HG02623 (cell line): ENCODE data around the gene SERP1.
"Not testable (repeated sequence)": the region's sequence is repeated elsewhere in the genome, so short reads cannot be mapped to it uniquely, and the experiment has no call there.

Experiments used
- ATAC-seq: cut with Tn5 transposase; IDR thresholded peaks from one replicate; pipeline ENCODE4 v1.9.1; 2021; ENCODE audit warnings: moderate library complexity; ENCODE audit not compliant: unreplicated experiment

Gene SERP1

GRCh38 chr3:150540297-150540696, 6.0 kb downstream of the SERP1 start:
- no peak for ATAC-seq

GRCh38 chr3:150538324-150539208, 7.7 kb downstream of the SERP1 start:
- ATAC-seq: no peak

- no peak for ATAC-seq
These were observed 11.1 kb downstream of the SERP1 start for GRCh38 chr3:150535204-150535603.

- ATAC-seq: no peak
These were observed 14.5 kb downstream of the SERP1 start for GRCh38 chr3:150531775-150532174.

- no peak for ATAC-seq
These were observed 17.9 kb downstream of the SERP1 start for GRCh38 chr3:150528354-150528797.

- no peak for ATAC-seq
These were observed 18.6 kb downstream of the SERP1 start for GRCh38 chr3:150527464-150528255.

GRCh38 chr3:150523538-150523937, 22.8 kb downstream of the SERP1 start:
- ATAC-seq: no peak

GRCh38 chr3:150521463-150521862, 24.8 kb downstream of the SERP1 start:
- no peak for ATAC-seq

GRCh38 chr3:150520408-150520807, 25.9 kb downstream of the SERP1 start:
- no peak for ATAC-seq

GRCh38 chr3:150519026-150519425, 27.3 kb downstream of the SERP1 start:
- no peak for ATAC-seq

- no peak for ATAC-seq
These were observed 31.1 kb downstream of the SERP1 start for GRCh38 chr3:150515210-150515609.

- ATAC-seq: no peak
These were observed 35.0 kb downstream of the SERP1 start for GRCh38 chr3:150511122-150511821.

GRCh38 chr3:150509780-150510179, 36.5 kb downstream of the SERP1 start:
- no peak for ATAC-seq

GRCh38 chr3:150508401-150508800, 37.9 kb downstream of the SERP1 start:
- no peak for ATAC-seq

GRCh38 chr3:150504483-150504882, 41.8 kb downstream of the SERP1 start:
- no peak for ATAC-seq

- ATAC-seq: no peak
These were observed 42.7 kb downstream of the SERP1 start for GRCh38 chr3:150503402-150504099.

- not testable (repeated sequence) for ATAC-seq
These were observed 45.3 kb downstream of the SERP1 start for GRCh38 chr3:150500960-150501359.

GRCh38 chr3:150497956-150498355, 48.3 kb downstream of the SERP1 start:
- no peak for ATAC-seq

GRCh38 chr3:150495563-150496168, 50.6 kb downstream of the SERP1 start:
- no peak for ATAC-seq

- no peak for ATAC-seq
These were observed 51.1 kb downstream of the SERP1 start for GRCh38 chr3:150495149-150495548.
